Measurements from ENCODE around the gene DNAJA4. TPM values are rescaled to one million over a fixed set of nuclear protein-coding genes. Genes with fewer than 3 reads are reported as not detected.

DNAJA4 gene
- total RNA-seq, 3 donors from 2014 or later, result 16.0 to 28.1 (median 22.6) TPM

- TF ChIP-seq POLR2AphosphoS5 (IDR thresholded peaks at IDR 0.05) (no peak), POLR2A (IDR thresholded peaks at IDR 0.05) (no peak), CTCF (IDR thresholded peaks at IDR 0.05) (no peak)
- intact Hi-C loops (cut with DNase I; ENCODE audit: low total_unique reads), result no loop called here
- H3K9me3 ChIP-seq, result no peaks in the 10 kb centered on the region
- no peaks in the 10 kb centered on the region for H3K27me3 ChIP-seq
- no peak for DNase-seq (ENCODE audit: low spot score in 2 of 2)
- H3K4me1 ChIP-seq, result no peaks in the 10 kb centered on the region
- H3K4me3 ChIP-seq, result no peak overlapping the region
- H3K27ac ChIP-seq, result no peak overlapping the region
- no peaks in the 10 kb centered on the region for H3K36me3 ChIP-seq
Observed at GRCh38 chr15:78251136-78251535, 13.2 kb upstream of the DNAJA4 start.

GRCh38 chr15:78255421-78256043 is 8.8 kb upstream of the DNAJA4 start:
- Histone ChIP-seq H3K27me3 (no peaks in the 10 kb centered on the region), H3K36me3 (no peaks in the 10 kb centered on the region), H3K4me1 (no peaks in the 10 kb centered on the region), H3K27ac (no peak overlapping the region), H3K9me3 (no peaks in the 10 kb centered on the region), H3K4me3 (no peak overlapping the region)
- no peak for DNase-seq (ENCODE audit: low spot score in 2 of 2)
- intact Hi-C loops (cut with DNase I; ENCODE audit: low total_unique reads), result no loop called here
- TF ChIP-seq POLR2AphosphoS5 (IDR thresholded peaks at IDR 0.05) (no peak), CTCF (IDR thresholded peaks at IDR 0.05) (no peak), POLR2A (IDR thresholded peaks at IDR 0.05) (no peak)

- Histone ChIP-seq H3K27ac (no peak overlapping the region), H3K4me3 (no peak overlapping the region), H3K36me3 (no peaks in the 10 kb centered on the region), H3K27me3 (no peaks in the 10 kb centered on the region), H3K4me1 (no peaks in the 10 kb centered on the region), H3K9me3 (no peaks in the 10 kb centered on the region)
- intact Hi-C loops (cut with DNase I; ENCODE audit: low total_unique reads), result no loop called here
- TF ChIP-seq POLR2A (IDR thresholded peaks at IDR 0.05) (no peak), CTCF (IDR thresholded peaks at IDR 0.05) (no peak), POLR2AphosphoS5 (IDR thresholded peaks at IDR 0.05) (no peak)
- DNase-seq (ENCODE audit: low spot score in 2 of 2), result no peak
Observed at GRCh38 chr15:78256044-78256437, 8.3 kb upstream of the DNAJA4 start.

DNA sequence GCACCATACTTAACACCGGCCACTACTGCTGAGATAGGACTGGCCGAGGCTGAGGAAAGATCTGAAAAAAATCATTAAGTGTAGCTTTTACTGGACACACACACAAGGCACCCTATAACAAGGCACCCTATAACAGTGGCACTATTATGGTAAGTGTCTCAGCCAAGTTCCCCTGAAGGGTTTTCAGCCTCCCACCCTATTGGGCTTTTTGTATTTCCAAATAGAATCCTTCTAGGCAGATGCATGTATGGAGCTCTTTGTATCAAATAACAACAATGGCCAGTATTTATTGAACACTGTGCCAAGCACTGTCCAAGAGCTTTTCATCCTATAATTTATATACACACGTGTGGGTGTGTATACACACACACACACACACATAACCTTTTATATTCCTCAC is 6.7 kb upstream of the DNAJA4 start:
- no peak overlapping the region for H3K4me3 ChIP-seq
- no peaks in the 10 kb centered on the region for H3K27me3 ChIP-seq
- H3K9me3 ChIP-seq, result no peaks in the 10 kb centered on the region
- no peaks in the 10 kb centered on the region for H3K36me3 ChIP-seq
- no peak for DNase-seq (ENCODE audit: low spot score in 2 of 2)
- intact Hi-C loops (cut with DNase I; ENCODE audit: low total_unique reads), result no loop called here
- H3K27ac ChIP-seq, result no peak overlapping the region
- H3K4me1 ChIP-seq, result no peaks in the 10 kb centered on the region
- TF ChIP-seq CTCF (IDR thresholded peaks at IDR 0.05) (no peak), POLR2A (IDR thresholded peaks at IDR 0.05) (no peak), POLR2AphosphoS5 (IDR thresholded peaks at IDR 0.05) (no peak)

DNA sequence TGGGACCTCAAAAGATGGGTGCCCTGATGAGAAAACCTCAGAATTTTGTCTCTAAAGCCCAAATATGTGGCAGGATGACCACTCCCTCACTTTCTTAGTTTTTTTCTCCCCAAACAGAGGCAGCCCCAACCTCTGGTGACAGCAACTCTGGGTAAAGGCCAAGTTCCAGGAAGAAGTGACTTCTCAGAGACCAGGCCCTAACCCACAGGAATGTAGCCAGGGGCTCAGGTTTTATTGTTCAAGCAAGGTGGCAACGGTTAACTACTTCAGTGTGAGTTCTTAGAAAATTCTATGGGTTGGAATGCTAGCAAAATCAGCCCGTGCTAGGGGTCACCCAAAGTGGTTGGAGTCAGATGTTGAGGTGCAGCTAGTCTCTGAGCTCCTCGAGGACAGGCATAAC is 5.1 kb upstream of the DNAJA4 start:
- no peaks in the 10 kb centered on the region for H3K4me1 ChIP-seq
- no peak for DNase-seq (ENCODE audit: low spot score in 2 of 2)
- H3K4me3 ChIP-seq, result no peak overlapping the region
- no peaks in the 10 kb centered on the region for H3K27me3 ChIP-seq
- H3K36me3 ChIP-seq, result no peaks in the 10 kb centered on the region
- TF ChIP-seq POLR2AphosphoS5 (IDR thresholded peaks at IDR 0.05), result no peak
- no peak for TF ChIP-seq CTCF (IDR thresholded peaks at IDR 0.05)
- TF ChIP-seq POLR2A (IDR thresholded peaks at IDR 0.05), result no peak
- H3K27ac ChIP-seq, result no peak overlapping the region
- intact Hi-C loops (cut with DNase I; ENCODE audit: low total_unique reads), result no loop called here
- no peaks in the 10 kb centered on the region for H3K9me3 ChIP-seq
